ENCODE measurements around the gene AGO3. TPM values are rescaled to one million over a fixed set of nuclear protein-coding genes. Genes with fewer than 3 reads are reported as not detected.

Gene AGO3
- total and polyA plus RNA-seq, 2 of the 13 experiments (the other 11 are each of a cell fraction or from before 2014, with no cell fraction given) = 21.2 to 27.1 TPM

GRCh38 chr1:36115200-36115669 is 184.3 kb downstream of the AGO3 start (continued):
- no peak for TF ChIP-seq ZNF530 (CRISPR knock-in tag; IDR thresholded peaks at IDR 0.05; ENCODE audit: low read depth)
- TF ChIP-seq MXD1 (CRISPR knock-in tag; IDR thresholded peaks at IDR 0.05) = 0 out of 2 replicates have a peak, but pooled peaks have one; percentile 19
- peak; percentile 83 for TF ChIP-seq UBTF (CRISPR knock-in tag; IDR thresholded peaks at IDR 0.05)
- no peak for TF ChIP-seq GMEB1 (CRISPR knock-in tag; IDR thresholded peaks at IDR 0.05; ENCODE audit: borderline replicate concordance)
- TF ChIP-seq ZNF121 (CRISPR knock-in tag; IDR thresholded peaks at IDR 0.05) = peak; percentile 58; the same call in 1 of the 2 replicates
- TF ChIP-seq U2AF1 (optimal IDR thresholded peaks at IDR 0.05; ENCODE audit: low read depth, low read length) = no peak
- no peak for TF ChIP-seq CC2D1A (CRISPR knock-in tag; IDR thresholded peaks at IDR 0.05)
- peak; percentile 44 for TF ChIP-seq PATZ1 (CRISPR knock-in tag; IDR thresholded peaks at IDR 0.05)
- TF ChIP-seq NFATC3 (CRISPR knock-in tag; IDR thresholded peaks at IDR 0.05) = no peak
- TF ChIP-seq ZMYM3 (CRISPR knock-in tag; IDR thresholded peaks at IDR 0.05) = peak; percentile 89
- TF ChIP-seq ZNF362 (CRISPR knock-in tag; IDR thresholded peaks at IDR 0.05; ENCODE audit: borderline replicate concordance) = no peak
- TF ChIP-seq HBP1 (CRISPR knock-in tag; IDR thresholded peaks at IDR 0.05; ENCODE audit: low read depth) = no peak
- TF ChIP-seq ZNF576 (CRISPR knock-in tag; IDR thresholded peaks at IDR 0.05) = no peak
- TF ChIP-seq ETV5 (CRISPR knock-in tag; IDR thresholded peaks at IDR 0.05; ENCODE audit: borderline replicate concordance) = peak; percentile 71; the same call in 1 of the 2 replicates
- TF ChIP-seq ZNF660 (CRISPR knock-in tag; IDR thresholded peaks at IDR 0.05; ENCODE audit: borderline replicate concordance, low read depth) = no peak
- no peak for TF ChIP-seq JUNB (CRISPR knock-in tag; IDR thresholded peaks at IDR 0.05; ENCODE audit: borderline replicate concordance)
- TF ChIP-seq HNRNPLL (IDR thresholded peaks at IDR 0.05; ENCODE audit: low read depth, low read length, poor library complexity, severe bottlenecking) = peak; percentile 25
- TF ChIP-seq EED (CRISPR knock-in tag; IDR thresholded peaks at IDR 0.05) = no peak
- TF ChIP-seq TEAD3 (CRISPR knock-in tag; optimal IDR thresholded peaks at IDR 0.05; ENCODE audit: borderline replicate concordance) = peak; percentile 5
- TF ChIP-seq NAIF1 (CRISPR knock-in tag; IDR thresholded peaks at IDR 0.05; ENCODE audit: borderline replicate concordance) = no peak
